ENCODE results near the gene ARFGEF2.
"Not testable (repeated sequence)": the region's sequence is repeated elsewhere in the genome, so short reads cannot be mapped to it uniquely, and the experiment has no call there.

ARFGEF2 gene

GRCh38 chr20:48957053-48957481 lies 35.6 kb downstream of the ARFGEF2 start:
- DNase-seq, result no peak

DNA sequence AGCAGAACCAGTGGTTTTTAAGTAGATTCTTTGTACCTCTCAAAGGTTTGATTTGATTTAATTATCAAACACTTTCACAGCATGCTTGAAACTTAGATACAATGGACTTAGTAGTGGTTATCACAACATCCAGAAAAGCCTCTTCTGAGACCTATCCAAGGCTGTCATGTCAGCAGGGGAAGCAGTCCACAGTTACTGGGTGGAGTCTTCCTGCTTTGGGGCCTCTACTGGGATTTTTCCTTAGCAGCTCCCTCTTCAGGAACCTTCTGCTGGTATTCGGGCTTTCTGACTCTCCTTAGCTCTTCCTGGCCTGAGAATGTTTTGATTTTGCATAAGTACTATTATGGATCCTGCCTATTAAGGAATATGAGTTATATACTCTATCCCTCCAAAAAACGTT lies 36.0 kb downstream of the ARFGEF2 start:
- DNase-seq, result no peak

- no peak for DNase-seq
Measured at GRCh38 chr20:48958743-48959142, 37.2 kb downstream of the ARFGEF2 start.

GRCh38 chr20:48959899-48960550 lies 38.5 kb downstream of the ARFGEF2 start:
- no peak for DNase-seq

DNA sequence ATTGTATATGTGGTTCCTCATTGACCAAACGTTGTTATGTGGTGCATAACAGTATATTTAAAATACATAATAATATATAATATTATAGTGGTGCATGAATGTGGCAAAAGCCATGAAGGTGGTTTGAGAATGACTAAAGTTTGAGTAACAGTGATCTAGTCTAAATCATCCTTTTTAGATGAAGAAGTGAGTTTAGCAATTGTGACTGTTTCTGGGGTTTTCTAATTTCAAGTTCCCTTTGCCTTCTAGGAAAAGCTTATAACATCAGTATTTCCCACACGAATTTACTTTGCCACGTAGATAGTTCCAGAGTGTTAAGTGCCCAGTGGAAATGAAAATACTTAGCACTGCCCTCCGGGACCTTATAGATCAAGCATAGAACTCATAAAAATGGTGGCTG lies 40.9 kb downstream of the ARFGEF2 start:
- no peak for DNase-seq

DNA sequence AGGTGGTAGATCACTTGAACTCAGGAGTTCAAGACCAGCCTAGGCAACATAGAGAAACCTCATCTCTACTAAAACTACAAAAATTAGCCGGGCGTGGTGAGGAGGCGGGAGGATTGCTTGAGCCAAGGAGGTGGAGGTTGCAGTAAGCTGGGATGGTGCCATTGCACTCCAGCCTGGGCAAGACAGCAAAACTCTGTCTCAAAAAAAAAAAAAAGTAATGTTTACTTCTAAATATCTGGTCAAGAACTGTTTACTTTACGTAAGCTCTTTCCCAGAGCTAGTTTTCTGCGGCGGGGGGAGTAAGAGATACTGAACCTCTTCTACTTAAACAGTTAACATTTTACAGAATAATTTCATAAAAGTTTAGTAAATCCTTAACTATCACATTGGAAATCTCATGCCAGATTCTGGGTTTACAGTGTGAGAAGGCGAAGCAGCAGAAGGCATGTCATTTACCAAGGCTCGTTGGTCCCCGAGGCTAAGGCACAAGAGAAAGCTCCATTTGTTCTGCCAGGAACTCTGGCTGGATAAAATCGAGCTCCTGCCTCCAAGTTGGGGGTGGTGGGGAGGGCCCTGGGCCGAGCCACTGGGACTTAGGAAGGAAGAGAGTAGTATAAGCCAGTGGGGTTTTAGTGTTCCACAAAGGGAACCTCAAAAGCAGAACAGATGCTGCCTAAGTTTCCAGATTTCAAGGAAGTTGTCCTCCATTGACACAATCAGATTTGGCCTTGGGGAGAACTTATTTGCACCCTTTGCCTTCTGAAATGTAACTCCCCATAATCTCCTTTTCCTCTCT lies 41.7 kb downstream of the ARFGEF2 start:
- DNase-seq, result no peak

DNA sequence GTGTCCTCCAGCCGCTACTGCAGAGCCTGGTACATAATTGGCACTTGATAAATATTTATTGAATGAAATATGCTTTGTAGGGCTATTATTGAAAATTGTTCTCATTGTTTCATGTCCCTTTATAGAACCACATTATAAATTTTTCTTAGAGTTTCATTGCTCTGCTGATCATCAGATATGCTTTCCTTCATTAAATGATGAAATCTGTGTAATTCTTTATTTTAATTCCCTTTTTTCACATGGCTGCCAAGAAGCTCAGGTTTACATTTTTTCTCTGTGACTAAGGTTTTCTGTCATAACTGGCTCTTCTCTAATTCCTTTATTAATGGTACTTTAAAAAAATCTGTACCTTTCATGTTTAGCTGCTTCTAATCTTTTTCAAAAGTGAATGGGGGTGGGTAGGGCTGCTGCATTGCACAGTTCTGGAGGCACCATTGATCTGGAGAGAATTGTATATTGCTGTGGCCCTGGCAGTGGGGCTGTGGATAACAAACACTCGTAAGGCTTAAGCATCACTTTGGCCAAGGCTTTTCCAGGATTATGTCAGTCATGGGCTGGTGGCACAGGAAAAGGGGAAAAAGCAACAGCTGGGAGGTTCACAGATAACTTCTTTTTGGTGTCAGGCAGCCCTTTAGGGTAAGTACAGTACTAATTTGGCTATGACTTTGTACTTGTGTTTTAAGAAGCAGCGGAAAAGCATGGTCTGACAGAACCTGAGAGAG lies 43.8 kb downstream of the ARFGEF2 start:
- no peak for DNase-seq

DNA sequence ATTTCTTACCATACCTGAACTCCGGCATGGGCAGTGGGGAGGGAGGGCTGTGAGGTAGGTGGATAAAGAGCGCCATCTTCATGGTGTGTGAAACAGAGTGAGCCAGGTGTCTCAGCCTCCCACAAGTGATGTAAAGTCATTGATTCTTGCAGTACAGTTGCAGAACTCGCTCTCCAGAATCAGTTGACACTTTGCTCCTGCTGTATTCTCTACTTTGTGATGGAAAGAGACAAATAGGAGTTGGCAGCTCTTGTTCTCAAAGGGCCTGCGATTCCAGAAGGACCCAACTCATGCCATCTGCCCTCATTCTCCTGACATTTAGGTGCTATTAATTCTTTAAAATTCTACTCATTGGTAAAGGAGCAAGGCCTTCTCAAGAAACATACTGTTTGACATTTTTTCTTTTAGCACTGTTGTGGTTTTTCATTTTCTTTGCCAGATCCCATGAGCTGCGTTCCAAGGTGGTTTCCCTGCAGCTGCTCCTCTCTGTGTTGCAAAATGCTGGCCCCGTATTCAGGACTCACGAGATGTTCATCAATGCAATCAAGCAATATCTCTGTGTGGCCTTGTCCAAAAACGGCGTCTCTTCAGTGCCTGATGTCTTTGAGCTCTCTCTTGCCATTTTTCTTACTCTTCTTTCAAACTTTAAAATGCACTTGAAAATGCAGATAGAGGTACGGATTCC lies 49.3 kb downstream of the ARFGEF2 start:
- DNase-seq, result no peak

GRCh38 chr20:48971956-48972355 lies 50.4 kb downstream of the ARFGEF2 start:
- DNase-seq, result no peak

DNA sequence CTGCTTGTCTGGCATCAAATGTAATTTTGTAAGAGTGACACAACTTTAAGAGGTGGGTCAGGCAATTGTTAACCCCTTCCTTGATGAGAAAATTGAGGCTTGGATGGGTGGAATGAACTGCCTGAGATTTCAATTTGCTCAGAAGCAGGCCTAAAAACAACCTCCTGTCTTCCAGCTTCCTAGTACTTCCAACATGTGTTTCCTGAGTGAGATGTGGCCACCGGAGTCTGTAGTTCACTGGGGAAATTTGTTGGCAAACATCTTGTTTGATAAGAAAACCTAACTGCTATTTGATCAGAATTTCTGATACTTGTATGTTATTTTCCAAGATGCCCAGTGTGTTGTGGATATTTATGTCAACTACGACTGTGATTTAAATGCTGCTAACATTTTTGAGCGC lies 51.3 kb downstream of the ARFGEF2 start:
- DNase-seq, result no peak

DNA sequence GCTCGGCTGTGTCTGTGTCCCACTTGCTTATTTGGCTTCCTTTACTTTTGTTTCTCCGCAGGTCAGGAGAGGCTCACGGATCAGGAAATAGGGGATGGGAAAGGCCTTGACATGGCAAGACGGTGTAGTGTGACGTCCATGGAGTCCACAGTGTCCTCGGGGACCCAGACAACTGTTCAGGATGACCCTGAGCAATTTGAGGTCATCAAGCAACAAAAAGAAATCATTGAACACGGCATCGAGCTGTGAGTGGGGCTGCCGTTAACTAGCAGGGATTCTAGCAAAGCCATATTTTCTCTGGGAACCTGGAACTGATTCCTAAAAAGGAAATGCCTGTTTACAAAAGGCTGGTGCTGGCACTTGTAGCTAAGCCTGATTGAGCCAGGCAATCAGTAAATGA lies 54.4 kb downstream of the ARFGEF2 start:
- DNase-seq, result no peak

DNA sequence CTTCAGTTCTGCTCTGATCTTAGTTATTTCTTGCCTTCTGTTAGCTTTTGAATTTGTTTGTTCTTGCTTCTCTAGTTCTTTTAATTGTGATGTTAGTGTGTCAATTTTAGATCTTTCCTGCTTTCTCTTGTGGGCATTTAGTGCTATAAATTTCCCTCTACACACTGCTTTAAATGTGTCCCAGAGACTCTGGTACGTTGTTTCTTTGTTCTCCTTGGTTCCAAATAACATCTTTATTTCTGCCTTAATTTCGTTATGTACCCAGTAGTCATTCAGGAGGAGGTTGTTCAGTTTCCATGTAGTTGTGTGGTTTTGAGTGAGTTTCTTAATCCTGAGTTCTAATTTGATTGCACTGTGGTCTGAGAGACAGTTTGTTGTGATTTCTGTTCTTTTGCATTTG lies 58.5 kb downstream of the ARFGEF2 start:
- DNase-seq, result not testable (repeated sequence)

DNA sequence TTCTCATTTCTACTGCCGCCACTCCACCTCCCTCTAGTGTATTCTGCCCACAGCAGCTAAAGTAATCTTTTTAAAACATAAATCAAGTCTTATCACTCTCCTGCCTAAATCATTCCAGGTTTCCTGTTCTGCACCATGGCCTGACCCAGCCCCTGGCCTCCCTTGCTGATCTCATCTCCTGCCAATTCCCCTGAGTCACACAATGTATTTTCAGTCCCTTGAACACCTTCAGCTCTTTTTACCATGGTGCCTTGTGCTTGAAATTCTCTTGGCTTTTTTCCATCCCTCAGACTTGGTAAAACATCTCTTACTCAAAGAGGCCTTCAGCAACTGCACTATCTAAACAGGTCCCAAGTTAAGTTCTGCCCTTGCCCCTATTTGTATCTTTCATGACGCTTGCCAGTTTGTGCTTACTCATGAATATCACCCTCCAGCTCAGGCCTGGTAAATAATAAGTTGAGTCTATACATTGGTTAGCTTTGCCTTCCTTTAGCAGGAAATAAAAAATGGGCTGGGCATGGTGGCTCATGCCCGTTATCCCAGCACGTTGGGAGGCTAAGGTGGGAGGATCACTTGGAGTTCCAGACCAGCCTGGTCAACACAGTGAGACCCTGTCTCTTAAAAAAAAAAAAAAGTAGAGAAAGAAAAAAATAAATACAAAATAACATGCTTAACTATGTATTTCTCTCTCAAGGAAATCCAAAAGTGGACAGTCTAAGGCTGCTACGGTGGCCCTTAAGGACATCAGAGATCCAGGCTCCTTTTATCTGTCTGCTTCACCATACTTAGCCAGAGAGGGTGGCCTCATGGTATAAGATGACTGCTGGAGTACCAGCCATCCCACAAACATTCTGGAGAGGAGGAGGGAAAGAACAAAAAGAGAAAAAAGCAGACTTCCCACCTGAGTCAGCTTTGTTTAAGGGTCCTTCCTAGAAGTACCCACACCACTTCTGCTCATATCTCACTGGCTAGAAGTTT lies 62.2 kb downstream of the ARFGEF2 start:
- DNase-seq, result no peak

- no peak for DNase-seq
Measured at GRCh38 chr20:48984575-48985219, 63.2 kb downstream of the ARFGEF2 start.

- no peak for DNase-seq
Measured at GRCh38 chr20:48986899-48987298, 65.4 kb downstream of the ARFGEF2 start.

DNA sequence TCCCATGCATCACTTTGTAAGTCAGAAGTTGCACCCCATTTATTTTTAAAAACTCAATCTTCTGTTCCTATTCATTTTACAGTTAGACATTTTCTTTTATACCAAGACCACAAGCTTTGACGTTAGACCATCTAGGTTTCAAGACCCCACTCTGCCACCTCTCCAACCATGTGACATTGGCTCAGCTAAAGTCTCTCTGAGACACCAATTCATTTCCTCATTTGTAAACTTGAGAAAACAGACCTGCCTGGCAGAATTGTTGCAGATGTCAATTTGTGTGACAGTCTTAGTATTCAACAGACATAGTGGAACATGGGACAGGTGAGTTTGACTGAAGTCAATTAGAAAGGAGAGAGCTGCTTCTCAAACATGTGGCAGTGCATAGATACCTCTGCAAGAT lies 69.0 kb downstream of the ARFGEF2 start:
- DNase-seq, result no peak

- no peak for DNase-seq
Measured at GRCh38 chr20:48995589-48995988, 74.1 kb downstream of the ARFGEF2 start.

- no peak for DNase-seq
Measured at GRCh38 chr20:48999890-49000870, 78.7 kb downstream of the ARFGEF2 start.

DNA sequence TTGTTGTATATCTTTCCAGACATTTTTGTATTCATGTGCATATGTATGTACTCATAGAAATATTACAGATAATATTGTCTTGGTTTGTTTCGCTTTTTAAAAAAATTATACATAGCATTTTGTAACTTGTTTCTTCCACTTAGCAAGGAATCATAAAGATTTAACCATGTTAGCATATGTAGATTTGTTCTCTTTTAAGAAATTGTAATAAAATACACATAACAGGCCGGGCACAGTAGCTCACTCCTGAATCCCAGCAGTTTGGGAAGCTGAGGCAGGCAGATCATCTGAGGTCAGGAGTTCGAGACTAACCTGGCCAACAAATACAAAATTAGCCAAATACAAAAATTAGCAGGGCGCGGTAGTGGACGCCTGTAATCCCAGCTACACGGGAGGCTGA lies 80.2 kb downstream of the ARFGEF2 start:
- no peak for DNase-seq

DNA sequence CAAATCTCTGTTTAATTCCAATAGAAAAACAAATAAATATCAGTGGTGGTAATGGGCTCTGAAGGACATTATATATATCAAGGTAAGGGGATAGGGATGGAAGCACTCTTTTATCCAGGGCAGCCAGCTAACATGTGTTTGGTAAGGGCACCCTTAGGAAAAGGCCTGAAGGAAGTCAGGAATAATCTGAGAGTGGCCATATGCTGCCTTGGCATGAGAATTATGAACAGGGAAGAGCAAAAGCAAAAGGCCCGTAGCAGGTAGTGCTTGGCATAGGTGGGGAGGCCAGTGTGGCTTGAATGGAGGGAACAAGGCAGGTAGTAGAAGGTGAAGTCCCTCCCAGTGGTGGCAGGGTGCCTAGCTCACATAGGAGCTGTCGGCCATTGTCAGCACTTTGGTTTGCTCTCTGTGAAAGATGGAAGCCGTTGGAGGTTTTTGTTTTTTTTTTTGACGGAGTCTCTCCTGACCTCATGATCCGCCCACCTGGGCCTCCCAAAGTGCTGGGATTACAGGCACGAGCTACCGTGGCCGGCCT lies 85.0 kb downstream of the ARFGEF2 start:
- DNase-seq, result no peak

Data from CD4-positive, alpha-beta T cell treated with Interleukin-12 subunit alpha and Interleukin-12 subunit beta, for 1 hour (primary cell).